Spleen (tissue), 11 donors: Measurements from ENCODE around the gene PRPSAP1. TPM values are rescaled to one million over a fixed set of nuclear protein-coding genes. Genes with fewer than 3 reads are reported as not detected.
A peak's percentile ranks its signal among the peaks of the same experiment; 100 is the strongest.

Experiments
- DNase-seq: peaks from one replicate; pipeline ENCODE4 v3.0.0-alpha.2; 2020
- H3K27ac ChIP-seq, 8 donors: fragments of 200-600 bp; sonication (generic) in 7 of 8; 1 replicate in 4 of 8; 2 replicates in 4 of 8; pipeline versions ENCODE4 v1.5.0 to v1.8.0; 2016 to 2021; ENCODE audit warnings: inconsistent platforms in 4 of 8, mild to moderate bottlenecking in 4 of 8, moderate library complexity in 1 of 8
- H3K27me3 ChIP-seq, 7 donors: fragments of 200-600 bp; sonication (generic) in 6 of 7; replicated peaks in 1 of 7; 1 replicate in 4 of 7; 2 replicates in 3 of 7; pipeline versions ENCODE4 v1.5.0 to v1.8.0; 2016 to 2021; ENCODE audit warnings: inconsistent platforms in 3 of 7, mild to moderate bottlenecking in 1 of 7
- H3K36me3 ChIP-seq, 6 donors: fragments of 200-600 bp; sonication (generic) in 5 of 6; 1 replicate in 4 of 6; 2 replicates in 2 of 6; pipeline versions ENCODE4 v1.5.0 to v1.8.0; 2016 to 2021; ENCODE audit warnings: inconsistent platforms in 2 of 6
- H3K4me1 ChIP-seq, 6 donors: fragments of 200-600 bp; sonication (generic) in 5 of 6; 1 replicate in 3 of 6; 2 replicates in 3 of 6; pipeline versions ENCODE4 v1.5.0 to v1.8.0; 2016 to 2021; ENCODE audit warnings: inconsistent platforms in 3 of 6
- H3K4me3 ChIP-seq, 8 donors: fragments of 200-600 bp; sonication (generic) in 7 of 8; 1 replicate in 4 of 8; 2 replicates in 4 of 8; pipeline versions ENCODE4 v1.5.0 to v1.8.0; 2016 to 2021; ENCODE audit warnings: inconsistent platforms in 4 of 8, mild to moderate bottlenecking in 4 of 8, moderate library complexity in 2 of 8
- H3K9me3 ChIP-seq, 8 donors: fragments of 200-600 bp; sonication (generic) in 7 of 8; 1 replicate in 4 of 8; 2 replicates in 4 of 8; pipeline versions ENCODE4 v1.5.0 to v1.8.0; 2016 to 2021; ENCODE audit warnings: inconsistent platforms in 4 of 8
- POLR2A ChIP-seq, 3 donors: fragments of 450-650 bp; IDR thresholded peaks; one replicate each; pipeline ENCODE4 v1.5.1; 2017; ENCODE audit warnings: antibody characterized with exemption in 3 of 3, mild to moderate bottlenecking in 1 of 3
- POLR2AphosphoS5 ChIP-seq, 3 donors: sonication (generic); formaldehyde crosslinking; IDR thresholded peaks; one replicate each; pipeline ENCODE4 v1.5.1; 2017; ENCODE audit warnings: antibody characterized with exemption in 3 of 3
- WGBS, 5 donors: extraction: QIAGEN DNeasy Blood & Tissue Kit in 3 of 5; methylation state at CpG; one replicate each; pipeline versions ENCODE4 v1.1.5 to v1.1.7; 2013 to 2018; 5-methylcytosine and 5-hydroxymethylcytosine counted together
- intact Hi-C: fragments of 100-400 bp; cut with DNase I; formaldehyde crosslinking; loops from one replicate; pipeline ENCODE4 v1.15.0; 2023; ENCODE audit warnings: low total_unique reads
- polyA plus RNA-seq, 3 donors: library from polyadenylated mRNA; stranded (reverse); fragments of 200-250 nt; gene quantifications; one replicate each; pipeline ENCODE4 v1.2.1, GENCODE V29; 2013
- total RNA-seq, 7 donors: library from RNA; depleted of rRNA in 3 of 7; stranded (reverse); fragments of >200 nt in 3 of 7; fragmentation: NEBNext Ultra II Directional in 4 of 7; extraction: Animal tissue kit (Norgen Biotek cat#: 25700) in 4 of 7; gene quantifications; one replicate each; pipeline versions ENCODE4 v1.1.0 to v1.2.1, GENCODE V29; 2016 to 2021
- TF ChIP-seq, protein P1 (sequence below), 11 experiments: fragments of 200-600 bp in 7 of 11; fragments of 450-650 bp in 4 of 11; sonication (generic) in 4 of 11; IDR thresholded peaks in 8 of 11; conservative IDR thresholded peaks in 3 of 11; 1 replicate in 7 of 11; 2 replicates in 4 of 11; pipeline versions ENCODE4 v1.4.0 to v1.8.0; 2016 to 2021; ENCODE audit warnings: antibody characterized with exemption in 11 of 11, inconsistent platforms in 4 of 11, mild to moderate bottlenecking in 1 of 11
- donor health status: healthy with polysubstance abuse.
- donor health status: DM: no; HTN: no; CAD: no; lungs with moderate emphysema.
- donor health status: DM: no; HTN: no; CAD: no.
- donor health status: Bipolar disorder and iron deficiency.
- donor health status: healthy.
- donor health status: DM: no; HTN: no; CAD: no.
- donor health status: DM: yes; HTN: yes; CAD: no.

PRPSAP1 gene
- total and polyA plus RNA-seq, 10 donors: 17.5 to 54.1 (median 35.8) TPM

- Histone ChIP-seq H3K9me3 (no peaks in the 10 kb centered on the region), H3K36me3 (no peaks in the 10 kb centered on the region), H3K27me3 (no peaks in the 10 kb centered on the region), H3K27ac (no peak overlapping the region), H3K4me3 (no peak overlapping the region), H3K4me1 (peaks cover 6 to 32% (median 21%) of the 10 kb centered on the region in 6 donors)
- intact Hi-C loops: no loop called here
- WGBS, 5 donors: 74 to 88% (median 83%) methylated on average over 6 of the region's 6 CpGs
- TF ChIP-seq POLR2A (IDR thresholded peaks at IDR 0.05): no peak
- TF ChIP-seq POLR2AphosphoS5 (IDR thresholded peaks at IDR 0.05): no peak
- TF ChIP-seq, protein P1, sequence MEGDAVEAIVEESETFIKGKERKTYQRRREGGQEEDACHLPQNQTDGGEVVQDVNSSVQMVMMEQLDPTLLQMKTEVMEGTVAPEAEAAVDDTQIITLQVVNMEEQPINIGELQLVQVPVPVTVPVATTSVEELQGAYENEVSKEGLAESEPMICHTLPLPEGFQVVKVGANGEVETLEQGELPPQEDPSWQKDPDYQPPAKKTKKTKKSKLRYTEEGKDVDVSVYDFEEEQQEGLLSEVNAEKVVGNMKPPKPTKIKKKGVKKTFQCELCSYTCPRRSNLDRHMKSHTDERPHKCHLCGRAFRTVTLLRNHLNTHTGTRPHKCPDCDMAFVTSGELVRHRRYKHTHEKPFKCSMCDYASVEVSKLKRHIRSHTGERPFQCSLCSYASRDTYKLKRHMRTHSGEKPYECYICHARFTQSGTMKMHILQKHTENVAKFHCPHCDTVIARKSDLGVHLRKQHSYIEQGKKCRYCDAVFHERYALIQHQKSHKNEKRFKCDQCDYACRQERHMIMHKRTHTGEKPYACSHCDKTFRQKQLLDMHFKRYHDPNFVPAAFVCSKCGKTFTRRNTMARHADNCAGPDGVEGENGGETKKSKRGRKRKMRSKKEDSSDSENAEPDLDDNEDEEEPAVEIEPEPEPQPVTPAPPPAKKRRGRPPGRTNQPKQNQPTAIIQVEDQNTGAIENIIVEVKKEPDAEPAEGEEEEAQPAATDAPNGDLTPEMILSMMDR (IDR thresholded peaks at IDR 0.05 in 8 of 11, conservative IDR thresholded peaks at IDR 0.05 in 3 of 11): no peak
- DNase-seq: no peak
Measured at GRCh38 chr17:76357597-76358158, 4.0 kb upstream of the PRPSAP1 start.

DNA sequence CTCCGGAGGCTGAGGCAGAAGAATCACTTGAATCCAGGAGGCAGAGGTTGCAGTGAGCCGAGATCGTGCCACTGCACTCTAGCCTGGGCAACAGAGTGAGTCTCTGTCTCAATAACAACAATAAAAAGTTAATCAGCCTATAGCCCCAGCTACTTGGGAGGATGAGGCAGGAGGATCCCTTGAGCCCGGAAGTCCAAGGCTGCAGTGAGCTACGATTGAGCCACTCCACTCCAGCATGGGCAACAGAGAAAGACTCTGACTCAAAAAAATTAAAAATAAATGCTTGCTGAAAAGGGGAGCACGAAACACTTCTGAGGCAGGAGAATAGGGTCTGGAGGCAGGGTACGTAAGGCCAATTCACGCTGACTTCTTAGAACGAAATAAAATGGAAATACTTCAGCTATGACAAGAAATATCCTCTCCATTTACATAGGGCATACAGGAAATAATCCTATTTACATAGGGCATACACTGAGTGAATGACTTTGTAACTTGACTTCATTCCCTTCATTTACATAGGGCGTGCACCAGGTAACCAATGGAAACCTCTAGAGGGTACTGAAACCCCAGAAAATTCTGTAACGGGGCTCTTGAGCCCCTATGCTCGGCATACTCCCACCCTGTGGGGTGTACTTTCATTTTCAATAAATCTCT lies 3.2 kb upstream of the PRPSAP1 start:
- 72 to 83% (median 73%) methylated on average over 12 of the region's 12 CpGs for WGBS, 5 donors
- Histone ChIP-seq H3K36me3 (no peaks in the 10 kb centered on the region), H3K27me3 (no peaks in the 10 kb centered on the region), H3K27ac (no peak overlapping the region), H3K9me3 (no peaks in the 10 kb centered on the region), H3K4me3 (no peak overlapping the region), H3K4me1 (peaks cover 6 to 33% (median 21%) of the 10 kb centered on the region in 6 donors)
- DNase-seq: no peak
- TF ChIP-seq, protein P1 (IDR thresholded peaks at IDR 0.05 in 8 of 11, conservative IDR thresholded peaks at IDR 0.05 in 3 of 11): no peak
- TF ChIP-seq POLR2AphosphoS5 (IDR thresholded peaks at IDR 0.05) (no peak), POLR2A (IDR thresholded peaks at IDR 0.05) (no peak)
- intact Hi-C loops: no loop called here

- H3K4me1 ChIP-seq: peaks cover 6 to 35% (median 17%) of the 10 kb centered on the region in 6 donors
- WGBS, 5 donors: 57 to 63% (median 62%) methylated on average over 13 of the region's 13 CpGs
- TF ChIP-seq, protein P1 (IDR thresholded peaks at IDR 0.05 in 8 of 11, conservative IDR thresholded peaks at IDR 0.05 in 3 of 11): no peak
- no peak for TF ChIP-seq POLR2AphosphoS5 (IDR thresholded peaks at IDR 0.05)
- TF ChIP-seq POLR2A (IDR thresholded peaks at IDR 0.05): no peak
- no peaks in the 10 kb centered on the region for H3K36me3 ChIP-seq
- H3K27ac ChIP-seq: no peak overlapping the region
- intact Hi-C loops: no loop called here
- H3K27me3 ChIP-seq: no peaks in the 10 kb centered on the region
- H3K4me3 ChIP-seq: peak overlapping the region in 5 of 8 donors; percentile 83 to 92 (median 90)
- DNase-seq: no peak
- no peaks in the 10 kb centered on the region for H3K9me3 ChIP-seq
Measured at GRCh38 chr17:76354747-76355310, 1.1 kb upstream of the PRPSAP1 start.

DNA sequence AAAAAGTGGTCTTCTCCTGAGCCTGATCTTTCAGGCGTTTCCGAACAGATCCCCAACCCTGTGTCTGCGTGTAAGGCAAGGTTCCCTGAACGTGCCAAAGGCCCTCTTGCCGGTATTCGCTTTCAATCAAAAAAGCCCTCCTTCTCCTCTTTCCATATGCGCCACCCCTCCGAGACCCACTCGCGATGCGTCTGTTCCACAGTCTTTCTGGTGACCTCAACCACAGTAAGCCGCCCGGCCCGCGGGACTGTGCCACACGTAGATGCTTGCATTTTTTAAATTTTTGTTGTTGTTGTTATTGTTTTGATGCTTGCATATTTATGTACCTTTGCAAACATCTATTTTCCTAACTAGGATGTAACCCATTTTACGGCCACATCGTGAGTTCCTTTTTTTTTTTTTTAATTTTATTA lies 607 bp upstream of the PRPSAP1 start:
- peak; percentile 78 for DNase-seq
- no peaks in the 10 kb centered on the region for H3K27me3 ChIP-seq
- peaks cover 6 to 35% (median 17%) of the 10 kb centered on the region in 6 donors for H3K4me1 ChIP-seq
- H3K9me3 ChIP-seq: no peaks in the 10 kb centered on the region
- intact Hi-C loops: no loop called here
- H3K4me3 ChIP-seq: peak overlapping the region; percentile 61 to 98 (median 90)
- 1 to 2% (median 1%) methylated on average over 18 of the region's 18 CpGs for WGBS, 5 donors
- H3K36me3 ChIP-seq: no peaks in the 10 kb centered on the region
- TF ChIP-seq POLR2A (IDR thresholded peaks at IDR 0.05) (no peak), POLR2AphosphoS5 (IDR thresholded peaks at IDR 0.05) (no peak)
- TF ChIP-seq, protein P1 (IDR thresholded peaks at IDR 0.05 in 8 of 11, conservative IDR thresholded peaks at IDR 0.05 in 3 of 11): no peak
- peak overlapping the region in 6 of 8 donors; percentile 87 to 93 (median 89) for H3K27ac ChIP-seq
